T-helper 17 cell (primary cell): ENCODE results near the gene GPR143. TPM values are rescaled to one million over a fixed set of nuclear protein-coding genes. Genes with fewer than 3 reads are reported as not detected.

ENCODE experiments used
- ATAC-seq: fragments of 150-1000 bp; cut with Tn5 transposase; 2 replicates; pipeline ENCODE4 v1.10.0; 2021; ENCODE audit warnings: mild to moderate bottlenecking, moderate library complexity
- DNase-seq, 3 donors: peaks; one replicate each; pipeline versions ENCODE4 v3.0.0 to v3.0.0-alpha.2; 2020 to 2021
- H3K9me3 ChIP-seq: one replicate; pipeline ENCODE4 v1.7.0; 2013; ENCODE audit warnings: low read length, mild to moderate bottlenecking; ENCODE audit not compliant: control insufficient read depth, poor library complexity, severe bottlenecking
- H3K27ac Mint-ChIP-seq: one replicate; pipeline ENCODE4 v1.8.0; 2022; ENCODE audit warnings: mild to moderate bottlenecking, moderate library complexity, mixed read lengths
- H3K27me3 Mint-ChIP-seq: one replicate; pipeline ENCODE4 v1.8.0; 2022; ENCODE audit warnings: mixed read lengths
- H3K36me3 Mint-ChIP-seq: one replicate; pipeline ENCODE4 v1.8.0; 2022; ENCODE audit warnings: low read depth, mixed read lengths
- H3K4me1 Mint-ChIP-seq: one replicate; pipeline ENCODE4 v1.8.0; 2022; ENCODE audit warnings: mild to moderate bottlenecking, mixed read lengths
- H3K4me3 Mint-ChIP-seq: one replicate; pipeline ENCODE4 v1.8.0; 2022; ENCODE audit warnings: mild to moderate bottlenecking, moderate library complexity, mixed read lengths
- total RNA-seq, 4 donors: library from RNA in 2 of 4; stranded (reverse) in 2 of 4; gene quantifications; one replicate each; pipeline ENCODE4 v1.2.3 and lab custom pipeline; 2022 to 2026

The GPR143 gene
- total RNA-seq, 2 donors from 2014 or later: not detected

- no peaks in the 10 kb centered on the region for H3K27me3 Mint-ChIP-seq
- peaks cover 2% of the 10 kb centered on the region for H3K36me3 Mint-ChIP-seq
- H3K4me3 Mint-ChIP-seq: no peak overlapping the region
- H3K4me1 Mint-ChIP-seq: peaks cover 3% of the 10 kb centered on the region
- ATAC-seq (no peak), DNase-seq (no peak)
- H3K27ac Mint-ChIP-seq: no peak overlapping the region
- H3K9me3 ChIP-seq: no peaks in the 10 kb centered on the region
These were observed 77.7 kb downstream of the GPR143 start for GRCh38 chrX:9687899-9688298.

GRCh38 chrX:9683350-9683749 is 82.3 kb downstream of the GPR143 start:
- no peaks in the 10 kb centered on the region for H3K4me1 Mint-ChIP-seq
- DNase-seq (no peak), ATAC-seq (no peak)
- H3K4me3 Mint-ChIP-seq: no peak overlapping the region
- H3K36me3 Mint-ChIP-seq: peaks cover 2% of the 10 kb centered on the region
- H3K27ac Mint-ChIP-seq: no peak overlapping the region
- H3K27me3 Mint-ChIP-seq: no peaks in the 10 kb centered on the region
- H3K9me3 ChIP-seq: no peaks in the 10 kb centered on the region

GRCh38 chrX:9682861-9683260 is 82.8 kb downstream of the GPR143 start:
- H3K36me3 Mint-ChIP-seq: peaks cover 2% of the 10 kb centered on the region

GRCh38 chrX:9682456-9682855 is 83.2 kb downstream of the GPR143 start:
- Mint-ChIP-seq H3K36me3 (peaks cover 2% of the 10 kb centered on the region), H3K27me3 (no peaks in the 10 kb centered on the region), H3K27ac (no peak overlapping the region), H3K4me3 (no peak overlapping the region), H3K4me1 (peaks cover 5% of the 10 kb centered on the region)
- no peaks in the 10 kb centered on the region for H3K9me3 ChIP-seq
- ATAC-seq (no peak), DNase-seq (no peak)

More at GRCh38 chrX:9682861-9683260, 82.8 kb downstream of the GPR143 start:
- H3K4me1 Mint-ChIP-seq: peaks cover 1% of the 10 kb centered on the region
- no peak for ATAC-seq
- no peak for DNase-seq
- H3K4me3 Mint-ChIP-seq: no peak overlapping the region
- H3K27ac Mint-ChIP-seq: no peak overlapping the region
- H3K9me3 ChIP-seq: no peaks in the 10 kb centered on the region
- no peaks in the 10 kb centered on the region for H3K27me3 Mint-ChIP-seq

GRCh38 chrX:9681422-9681821 is 84.2 kb downstream of the GPR143 start:
- H3K4me1 Mint-ChIP-seq: peaks cover 10% of the 10 kb centered on the region
- H3K4me3 Mint-ChIP-seq: no peak overlapping the region
- DNase-seq: no peak
- no peak overlapping the region for H3K27ac Mint-ChIP-seq
- H3K36me3 Mint-ChIP-seq: peaks cover 2% of the 10 kb centered on the region
- no peak for ATAC-seq
- H3K9me3 ChIP-seq: no peaks in the 10 kb centered on the region
- H3K27me3 Mint-ChIP-seq: no peaks in the 10 kb centered on the region

- H3K27me3 Mint-ChIP-seq: no peaks in the 10 kb centered on the region
- DNase-seq (no peak), ATAC-seq (no peak)
- H3K4me3 Mint-ChIP-seq: no peak overlapping the region
- H3K4me1 Mint-ChIP-seq: peaks cover 10% of the 10 kb centered on the region
- H3K9me3 ChIP-seq: no peaks in the 10 kb centered on the region
- peaks cover 2% of the 10 kb centered on the region for H3K36me3 Mint-ChIP-seq
- no peak overlapping the region for H3K27ac Mint-ChIP-seq
These were observed 84.6 kb downstream of the GPR143 start for GRCh38 chrX:9681011-9681410.

- H3K9me3 ChIP-seq: no peaks in the 10 kb centered on the region
- Mint-ChIP-seq H3K4me3 (no peak overlapping the region), H3K36me3 (no peaks in the 10 kb centered on the region), H3K27me3 (no peaks in the 10 kb centered on the region), H3K27ac (peak overlapping the region; percentile 83), H3K4me1 (peaks cover 10% of the 10 kb centered on the region)
- no peak for ATAC-seq
- DNase-seq: no peak
These were observed 87.3 kb downstream of the GPR143 start for GRCh38 chrX:9678215-9678965.

- ATAC-seq (peak; percentile 92), DNase-seq (no peak)
- Mint-ChIP-seq H3K27me3 (no peaks in the 10 kb centered on the region), H3K4me1 (peaks cover 14% of the 10 kb centered on the region), H3K4me3 (peak overlapping the region; percentile 45), H3K36me3 (peaks cover 2% of the 10 kb centered on the region), H3K27ac (peak overlapping the region; percentile 83)
- no peaks in the 10 kb centered on the region for H3K9me3 ChIP-seq
These were observed 88.4 kb downstream of the GPR143 start for GRCh38 chrX:9677098-9677739.

- H3K4me1 Mint-ChIP-seq: peaks cover 14% of the 10 kb centered on the region
- H3K4me3 Mint-ChIP-seq: peak overlapping the region; percentile 41
- H3K27me3 Mint-ChIP-seq: no peaks in the 10 kb centered on the region
- DNase-seq (no peak), ATAC-seq (no peak)
- peak overlapping the region; percentile 83 for H3K27ac Mint-ChIP-seq
- no peaks in the 10 kb centered on the region for H3K9me3 ChIP-seq
- peaks cover 2% of the 10 kb centered on the region for H3K36me3 Mint-ChIP-seq
These were observed 88.9 kb downstream of the GPR143 start for GRCh38 chrX:9676738-9677097.

GRCh38 chrX:9676306-9676705 is 89.3 kb downstream of the GPR143 start:
- Mint-ChIP-seq H3K27ac (no peak overlapping the region), H3K4me3 (no peak overlapping the region), H3K4me1 (peaks cover 14% of the 10 kb centered on the region), H3K27me3 (no peaks in the 10 kb centered on the region), H3K36me3 (peaks cover 2% of the 10 kb centered on the region)
- DNase-seq: no peak
- H3K9me3 ChIP-seq: no peaks in the 10 kb centered on the region
- ATAC-seq: no peak

Other genes starting within 250 kb of the GPR143 start
- not detected for gene SHROOM2, start 20.6 kb upstream of the GPR143 start, total RNA-seq
- gene CLDN34, start 201.5 kb upstream of the GPR143 start, total RNA-seq: not detected